BLaER1 (cell line): ENCODE data around the gene KLF18.
"Not testable (repeated sequence)": the region's sequence is repeated elsewhere in the genome, so short reads cannot be mapped to it uniquely, and the experiment has no call there.

Source experiments
- H3K27ac ChIP-seq: shearing (Covaris generic); formaldehyde crosslinking; 2 replicates; pipeline ENCODE4 v1.8.1; 2022
- H3K27me3 ChIP-seq: shearing (Covaris generic); formaldehyde crosslinking; 2 replicates; pipeline ENCODE4 v1.8.1; 2022
- H3K36me3 ChIP-seq: shearing (Covaris generic); formaldehyde crosslinking; 2 replicates; pipeline ENCODE4 v1.8.1; 2022
- H3K4me1 ChIP-seq: shearing (Covaris generic); formaldehyde crosslinking; 2 replicates; pipeline ENCODE4 v1.8.1; 2022
- H3K4me2 ChIP-seq: shearing (Covaris generic); formaldehyde crosslinking; 2 replicates; pipeline ENCODE4 v1.8.1; 2022
- H3K4me3 ChIP-seq: shearing (Covaris generic); formaldehyde crosslinking; 2 replicates; pipeline ENCODE4 v1.8.1; 2022
- H3K9ac ChIP-seq: shearing (Covaris generic); formaldehyde crosslinking; 2 replicates; pipeline ENCODE4 v1.8.1; 2022
- H3K9me3 ChIP-seq: shearing (Covaris generic); formaldehyde crosslinking; 2 replicates; pipeline ENCODE4 v1.8.1; 2022
- H4K20me1 ChIP-seq: shearing (Covaris generic); formaldehyde crosslinking; 2 replicates; pipeline ENCODE4 v1.8.1; 2022
- Cebpa-rat ChIP-seq: shearing (Covaris generic); IDR thresholded peaks from 2 replicates; pipeline ENCODE4 v1.8.1; 2022

Gene KLF18

DNA sequence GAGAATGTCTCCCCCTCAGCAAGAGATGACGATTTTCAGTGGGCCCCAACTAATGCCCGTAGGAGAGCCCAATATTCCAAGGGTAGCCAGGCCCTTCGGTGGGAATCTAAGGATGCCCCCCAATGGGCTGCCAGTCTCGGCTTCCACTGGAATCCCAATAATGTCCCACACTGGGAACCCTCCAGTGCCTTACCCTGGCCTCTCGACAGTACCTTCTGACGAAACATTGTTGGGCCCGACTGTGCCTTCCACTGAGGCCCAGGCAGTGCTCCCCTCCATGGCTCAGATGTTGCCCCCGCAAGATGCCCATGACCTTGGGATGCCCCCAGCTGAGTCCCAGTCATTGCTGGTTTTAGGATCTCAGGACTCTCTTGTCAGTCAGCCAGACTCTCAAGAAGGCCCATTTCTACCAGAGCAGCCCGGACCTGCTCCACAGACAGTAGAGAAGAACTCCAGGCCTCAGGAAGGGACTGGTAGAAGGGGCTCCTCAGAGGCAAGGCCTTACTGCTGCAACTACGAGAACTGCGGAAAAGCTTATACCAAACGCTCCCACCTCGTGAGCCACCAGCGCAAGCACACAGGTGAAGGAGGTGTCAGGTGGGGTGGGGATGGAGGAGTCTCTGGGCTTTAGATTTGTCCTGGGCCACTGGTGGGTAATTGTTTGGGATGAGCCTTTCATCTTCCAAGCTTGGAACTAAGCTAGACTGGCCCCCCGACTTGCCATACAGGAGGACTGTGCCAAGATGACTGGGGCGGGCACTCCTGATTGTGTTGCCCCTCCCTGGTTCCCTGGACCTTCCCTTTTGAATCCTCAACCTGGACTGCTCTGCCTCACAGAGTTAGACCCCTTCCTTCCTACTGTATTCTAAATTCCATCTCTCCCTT lies 11.6 kb downstream of the KLF18 start:
- Histone ChIP-seq H3K9ac (no peak overlapping the region), H3K9me3 (no peaks in the 10 kb centered on the region), H3K27me3 (no peaks in the 10 kb centered on the region), H4K20me1 (no peaks in the 10 kb centered on the region), H3K4me2 (no peak overlapping the region), H3K36me3 (no peaks in the 10 kb centered on the region), H3K4me3 (no peak overlapping the region), H3K4me1 (peaks cover 15% of the 10 kb centered on the region), H3K27ac (no peak overlapping the region)
- TF ChIP-seq Cebpa-rat = no peak

DNA sequence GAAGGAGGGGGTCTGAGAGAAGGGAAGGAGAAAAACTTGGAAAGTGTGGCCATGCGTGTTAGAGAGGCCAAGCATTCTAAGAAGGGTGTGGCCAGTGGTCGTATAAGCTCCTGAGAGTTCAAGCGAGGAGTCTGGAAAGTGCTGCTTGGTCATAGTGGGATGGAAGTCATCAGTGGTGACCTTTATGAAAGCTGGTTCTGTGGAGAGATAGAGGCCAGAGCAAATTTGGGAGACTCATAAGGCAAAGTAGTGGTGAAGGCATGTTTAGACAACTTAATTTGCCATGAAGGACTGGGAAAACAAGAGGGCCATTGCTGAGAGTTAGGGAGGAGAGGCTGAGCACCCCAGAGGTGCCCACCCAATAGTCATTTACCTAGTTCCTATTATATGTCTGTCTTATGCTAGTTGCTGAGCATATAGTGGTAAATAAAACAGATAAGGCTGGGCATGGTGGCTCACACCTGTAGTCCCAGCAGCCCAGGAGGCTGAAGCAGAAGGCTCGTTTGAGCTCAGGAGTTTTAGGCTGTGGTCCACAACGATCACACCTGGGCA lies 21.0 kb downstream of the KLF18 start:
- H4K20me1 ChIP-seq = no peaks in the 10 kb centered on the region
- no peak overlapping the region for H3K27ac ChIP-seq
- H3K27me3 ChIP-seq = no peaks in the 10 kb centered on the region
- no peaks in the 10 kb centered on the region for H3K36me3 ChIP-seq
- no peak for TF ChIP-seq Cebpa-rat
- no peak overlapping the region for H3K4me2 ChIP-seq
- H3K4me1 ChIP-seq = no peaks in the 10 kb centered on the region
- H3K4me3 ChIP-seq = no peak overlapping the region
- no peak overlapping the region for H3K9ac ChIP-seq
- no peaks in the 10 kb centered on the region for H3K9me3 ChIP-seq

GRCh38 chr1:44119525-44119924 lies 21.9 kb downstream of the KLF18 start:
- Histone ChIP-seq H4K20me1 (no peaks in the 10 kb centered on the region), H3K9ac (no peak overlapping the region), H3K36me3 (no peaks in the 10 kb centered on the region), H3K4me1 (no peaks in the 10 kb centered on the region), H3K27me3 (no peaks in the 10 kb centered on the region), H3K9me3 (no peaks in the 10 kb centered on the region), H3K4me3 (no peak overlapping the region), H3K27ac (no peak overlapping the region), H3K4me2 (no peak overlapping the region)
- TF ChIP-seq Cebpa-rat = no peak

DNA sequence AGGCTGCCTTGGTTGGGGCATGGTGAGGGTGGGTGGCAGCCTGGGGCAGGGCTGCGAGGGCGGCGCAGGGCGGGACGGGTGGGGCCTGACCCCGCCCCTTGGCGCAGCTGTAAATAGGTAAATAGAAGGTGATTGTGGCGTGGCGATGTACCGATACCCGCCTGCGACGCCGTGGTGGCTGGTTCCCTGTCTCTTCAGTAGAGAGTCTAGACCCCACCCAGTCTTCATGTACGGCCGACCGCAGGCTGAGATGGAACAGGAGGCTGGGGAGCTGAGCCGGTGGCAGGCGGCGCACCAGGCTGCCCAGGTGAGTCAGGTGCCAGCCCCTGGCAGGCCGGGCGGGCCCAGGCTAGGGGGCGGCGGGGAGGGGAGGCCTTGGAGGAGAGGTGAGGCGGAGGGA lies 22.7 kb downstream of the KLF18 start, which contains the start of gene KLF17:
TSS of gene KLF17 (plus strand) at position 140 of the 400 bp plus-strand sequence. CDS start at position 227, 87 bp downstream.
- H3K9me3 ChIP-seq = no peaks in the 10 kb centered on the region
- no peaks in the 10 kb centered on the region for H3K36me3 ChIP-seq
- H3K27ac ChIP-seq = no peak within 1 kb of the TSS
- H3K27me3 ChIP-seq = no peaks in the 10 kb centered on the region
- TF ChIP-seq Cebpa-rat = no peak
- no peak within 1 kb of the TSS for H3K9ac ChIP-seq
- no peaks in the 10 kb centered on the region for H4K20me1 ChIP-seq
- no peak within 1 kb of the TSS for H3K4me2 ChIP-seq
- no peak within 1 kb of the TSS for H3K4me3 ChIP-seq
- no peaks in the 10 kb centered on the region for H3K4me1 ChIP-seq

DNA sequence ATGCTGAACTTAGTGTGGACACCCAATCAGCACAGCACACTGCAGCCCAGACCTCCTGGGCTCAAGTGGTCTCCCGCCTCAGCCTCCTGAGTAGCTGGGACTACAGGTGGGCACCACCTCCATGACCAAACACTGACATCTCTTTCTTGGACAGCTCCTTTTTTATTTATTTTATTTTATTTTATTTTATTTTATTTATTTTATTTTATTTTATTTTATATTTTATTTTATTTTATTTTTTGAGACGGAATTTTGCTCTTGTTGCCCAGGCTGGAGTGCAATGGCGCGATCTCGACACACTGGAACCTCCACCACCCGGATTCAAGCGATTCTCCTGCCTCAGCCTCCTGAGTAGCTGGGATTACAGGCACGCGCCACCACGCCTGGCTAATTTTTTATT lies 24.2 kb downstream of the KLF18 start:
- not testable (repeated sequence) for H3K4me3 ChIP-seq, H3K4me2 ChIP-seq, H3K27me3 ChIP-seq

DNA sequence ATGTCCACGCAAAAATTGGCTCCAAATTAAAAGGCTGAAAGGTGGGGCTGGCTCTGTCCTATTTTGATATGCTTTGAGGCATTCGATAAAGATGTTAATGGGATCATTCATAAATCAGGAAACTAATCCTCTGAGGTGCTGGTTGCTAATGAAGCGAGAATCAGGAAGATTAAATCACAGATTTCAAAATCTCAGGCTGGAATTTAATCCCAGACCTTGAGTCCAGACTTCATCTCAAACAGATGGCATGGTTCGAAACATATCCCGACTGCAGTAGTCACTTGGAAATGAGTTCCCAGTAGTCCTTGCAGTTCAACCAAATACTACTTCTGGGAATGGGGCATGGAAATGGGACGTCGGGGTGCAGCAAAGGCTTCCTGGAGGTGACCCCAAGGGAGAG lies 27.3 kb downstream of the KLF18 start:
- no peak overlapping the region for H3K4me2 ChIP-seq
- H3K27me3 ChIP-seq = no peaks in the 10 kb centered on the region
- no peak overlapping the region for H3K9ac ChIP-seq
- no peaks in the 10 kb centered on the region for H3K4me1 ChIP-seq
- no peak overlapping the region for H3K4me3 ChIP-seq
- H3K27ac ChIP-seq = no peak overlapping the region
- no peaks in the 10 kb centered on the region for H4K20me1 ChIP-seq
- no peak for TF ChIP-seq Cebpa-rat
- no peaks in the 10 kb centered on the region for H3K9me3 ChIP-seq
- no peaks in the 10 kb centered on the region for H3K36me3 ChIP-seq

More for the DNA sequence above, 24.2 kb downstream of the KLF18 start:
- not testable (repeated sequence) for H3K9me3 ChIP-seq, H4K20me1 ChIP-seq, H3K27ac ChIP-seq, H3K36me3 ChIP-seq, H3K9ac ChIP-seq, H3K4me1 ChIP-seq

GRCh38 chr1:44113095-44113609 lies 28.3 kb downstream of the KLF18 start:
- no peak for TF ChIP-seq Cebpa-rat
- no peaks in the 10 kb centered on the region for H3K36me3 ChIP-seq
- H4K20me1 ChIP-seq = no peaks in the 10 kb centered on the region
- H3K27me3 ChIP-seq = no peaks in the 10 kb centered on the region
- no peak overlapping the region for H3K27ac ChIP-seq
- no peak overlapping the region for H3K4me3 ChIP-seq
- H3K9me3 ChIP-seq = no peaks in the 10 kb centered on the region
- no peak overlapping the region for H3K9ac ChIP-seq
- no peaks in the 10 kb centered on the region for H3K4me1 ChIP-seq
- H3K4me2 ChIP-seq = no peak overlapping the region

- TF ChIP-seq Cebpa-rat = no peak
- Histone ChIP-seq H3K27me3 (no peaks in the 10 kb centered on the region), H3K36me3 (no peaks in the 10 kb centered on the region), H3K27ac (no peak overlapping the region), H3K4me1 (no peaks in the 10 kb centered on the region), H4K20me1 (no peaks in the 10 kb centered on the region), H3K4me3 (no peak overlapping the region), H3K9me3 (no peaks in the 10 kb centered on the region), H3K9ac (no peak overlapping the region), H3K4me2 (no peak overlapping the region)
Measured at GRCh38 chr1:44112486-44112885, 28.9 kb downstream of the KLF18 start.

GRCh38 chr1:44111861-44112260 lies 29.6 kb downstream of the KLF18 start:
- no peak for TF ChIP-seq Cebpa-rat

DNA sequence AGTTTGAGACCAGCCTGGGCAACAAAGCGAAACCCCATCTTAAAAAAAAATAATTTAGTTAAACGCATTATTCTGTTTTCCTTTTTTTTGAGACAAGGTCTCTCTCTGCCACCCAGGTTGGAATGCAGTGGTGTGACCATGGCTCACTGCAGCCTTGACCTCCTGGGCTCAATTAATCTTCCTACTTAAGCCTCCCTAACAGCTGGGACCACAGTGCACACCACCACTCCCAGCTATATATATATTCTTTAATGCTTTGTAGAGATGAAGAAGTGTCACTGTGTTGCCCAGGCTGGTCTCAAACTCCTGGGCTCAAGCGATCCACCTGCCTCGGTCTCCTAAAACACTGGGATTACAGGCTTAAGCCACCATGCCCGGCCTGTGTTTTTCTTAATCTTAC lies 30.5 kb downstream of the KLF18 start:
- H3K4me2 ChIP-seq = no peak overlapping the region
- no peak for TF ChIP-seq Cebpa-rat
- H3K9me3 ChIP-seq = no peaks in the 10 kb centered on the region
- no peaks in the 10 kb centered on the region for H4K20me1 ChIP-seq
- no peak overlapping the region for H3K9ac ChIP-seq
- no peaks in the 10 kb centered on the region for H3K4me1 ChIP-seq
- no peaks in the 10 kb centered on the region for H3K27me3 ChIP-seq
- no peak overlapping the region for H3K4me3 ChIP-seq
- no peak overlapping the region for H3K27ac ChIP-seq
- H3K36me3 ChIP-seq = no peaks in the 10 kb centered on the region

More at GRCh38 chr1:44111861-44112260, 29.6 kb downstream of the KLF18 start:
- no peak overlapping the region for H3K4me2 ChIP-seq
- H3K4me3 ChIP-seq = no peak overlapping the region
- no peak overlapping the region for H3K27ac ChIP-seq
- H4K20me1 ChIP-seq = no peaks in the 10 kb centered on the region
- H3K4me1 ChIP-seq = no peaks in the 10 kb centered on the region
- H3K36me3 ChIP-seq = no peaks in the 10 kb centered on the region
- no peak overlapping the region for H3K9ac ChIP-seq
- H3K9me3 ChIP-seq = no peaks in the 10 kb centered on the region
- H3K27me3 ChIP-seq = no peaks in the 10 kb centered on the region
